Endothelial cell of umbilical vein (primary cell): Measurements from ENCODE around the gene CTDSPL. TPM values are rescaled to one million over a fixed set of nuclear protein-coding genes. Genes with fewer than 3 reads are reported as not detected.

Experiments
- BruUV-seq: library from RNA; stranded (reverse); fragments of 400-500 nt; replicated peaks from 2 replicates; lab custom pipeline; 2021; lab: Mats Ljungman, UMichigan
- CTCF ChIA-PET: fragments of 300-600, 350-600 bp; sonication (Branson Sonifier 250); formaldehyde crosslinking; loops from one replicate; lab custom pipeline; 2021; ENCODE audit warnings: antibody characterized with exemption, inconsistent platforms; lab: Charles Lee
- POLR2A ChIA-PET: fragments of 300-600, 350-600 bp; sonication (Branson Sonifier 250); formaldehyde crosslinking; loops from one replicate; lab custom pipeline; 2021; ENCODE audit warnings: antibody characterized with exemption, inconsistent platforms; lab: Charles Lee
- DNase-seq: peaks from one replicate; pipeline ENCODE4 v3.0.0-alpha.2; 2011; ENCODE audit warnings: low read depth, low spot score
- FAIRE-seq: peaks from 2 replicates; lab custom pipeline; 2011; peaks lifted over from hg19 to GRCh38; lab: Jason Lieb, UNC
- H2AFZ ChIP-seq: 2 replicates; pipeline ENCODE4 v1.6.0; 2012; ENCODE audit warnings: low read depth, low read length, control low read depth, inconsistent platforms
- H3K27ac ChIP-seq: 2 replicates; pipeline ENCODE4 v1.5.1; 2011; ENCODE audit warnings: low read depth, mild to moderate bottlenecking, control low read depth, low read length, moderate library complexity; ENCODE audit not compliant: insufficient read depth
- H3K27me3 ChIP-seq, 2 experiments: 2 replicates each; pipeline versions ENCODE4 v1.6.0 to v1.6.1; 2011; ENCODE audit warnings: low read length in 2 of 2, mixed read lengths in 1 of 2; ENCODE audit not compliant: control insufficient read depth in 2 of 2, insufficient read depth in 2 of 2
- H3K36me3 ChIP-seq, 2 experiments: 2 replicates in 1 of 2; 3 replicates in 1 of 2; pipeline ENCODE4 v1.5.1; 2011; ENCODE audit warnings: low read length in 2 of 2, mild to moderate bottlenecking in 1 of 2, moderate library complexity in 1 of 2; ENCODE audit not compliant: control insufficient read depth in 2 of 2, insufficient read depth in 2 of 2; ENCODE audit errors: extremely low read depth in 1 of 2
- H3K4me1 ChIP-seq: 3 replicates; pipeline ENCODE4 v1.5.1; 2011; ENCODE audit warnings: mild to moderate bottlenecking, low read length; ENCODE audit not compliant: control insufficient read depth, insufficient read depth; ENCODE audit errors: extremely low read depth
- H3K4me2 ChIP-seq: 2 replicates; pipeline ENCODE4 v1.6.1; 2011; ENCODE audit warnings: low read length, control low read depth, mixed read lengths; ENCODE audit not compliant: insufficient read depth
- H3K4me3 ChIP-seq, 3 experiments: fragments of 200-600 bp in 1 of 3; sonication (generic), shearing (Covaris generic) in 1 of 3; replicated peaks in 1 of 3; 2 replicates each; pipeline ENCODE4 v1.5.1; 2011 to 2016; ENCODE audit warnings: control low read depth in 3 of 3, low read length in 3 of 3, mild to moderate bottlenecking in 2 of 3, inconsistent platforms in 1 of 3, low read depth in 1 of 3, moderate library complexity in 1 of 3; ENCODE audit not compliant: insufficient read depth in 1 of 3
- H3K79me2 ChIP-seq: 2 replicates; pipeline ENCODE4 v1.6.0; 2012; ENCODE audit warnings: low read length, inconsistent platforms; ENCODE audit not compliant: control insufficient read depth, insufficient read depth
- H3K9ac ChIP-seq: replicated peaks from 2 replicates; pipeline ENCODE3; 2011; ENCODE audit warnings: low read length, control low read depth; ENCODE audit not compliant: insufficient read depth; ENCODE audit errors: extremely low read depth
- H3K9me1 ChIP-seq: replicated peaks from 3 replicates; pipeline ENCODE4 v1.6.0; 2011; ENCODE audit warnings: mild to moderate bottlenecking, low read length; ENCODE audit not compliant: control insufficient read depth, insufficient read depth; ENCODE audit errors: extremely low read depth
- H3K9me3 ChIP-seq: replicated peaks from 2 replicates; pipeline ENCODE4 v1.5.1; 2012; ENCODE audit warnings: low read length, inconsistent platforms; ENCODE audit not compliant: control insufficient read depth, insufficient read depth
- H4K20me1 ChIP-seq: replicated peaks from 2 replicates; pipeline ENCODE3; 2011; ENCODE audit warnings: mild to moderate bottlenecking, low read length; ENCODE audit not compliant: control insufficient read depth, insufficient read depth; ENCODE audit errors: extremely low read depth
- EZH2 ChIP-seq: IDR thresholded peaks from 2 replicates; pipeline ENCODE4 v1.6.1; 2012; ENCODE audit warnings: borderline replicate concordance, low read depth, mild to moderate bottlenecking, moderate library complexity, low read length, inconsistent platforms; ENCODE audit not compliant: severe bottlenecking
- FOS ChIP-seq: IDR thresholded peaks from 2 replicates; pipeline ENCODE4 v1.6.1; 2011; ENCODE audit warnings: mild to moderate bottlenecking, low read length, moderate library complexity, borderline replicate concordance; ENCODE audit not compliant: insufficient read depth
- GATA2 ChIP-seq: IDR thresholded peaks from 2 replicates; pipeline ENCODE4 v1.7.0; 2011; ENCODE audit warnings: low read depth, mild to moderate bottlenecking, moderate library complexity, mixed read lengths, low read length; ENCODE audit not compliant: insufficient read length, insufficient read depth
- JUN ChIP-seq: IDR thresholded peaks from 2 replicates; pipeline ENCODE4 v1.6.1; 2011; ENCODE audit warnings: borderline replicate concordance, low read depth; ENCODE audit not compliant: insufficient read length, insufficient read depth
- MYC ChIP-seq: IDR thresholded peaks from one replicate; pipeline ENCODE4 v1.6.1; 2011; ENCODE audit warnings: mild to moderate bottlenecking, low read depth, low read length
- POLR2A ChIP-seq: IDR thresholded peaks from 2 replicates; pipeline ENCODE4 v1.6.1; 2012; ENCODE audit warnings: low read depth, mild to moderate bottlenecking, control low read depth, low read length
- POLR2AphosphoS5 ChIP-seq: IDR thresholded peaks from 2 replicates; pipeline ENCODE4 v1.6.1; 2012; ENCODE audit warnings: low read depth, mild to moderate bottlenecking, control low read depth, low read length, moderate library complexity; ENCODE audit not compliant: insufficient read depth
- dilution Hi-C: fragments of 300-500 bp; cut with MboI; formaldehyde crosslinking; loops from one replicate; pipeline ENCODE4 v1.15.0; 2019; ENCODE audit warnings: low sequenced_read_pairs; ENCODE audit not compliant: extremely low pct_ligation_motif_present
- intact Hi-C: fragments of 100-400 bp; cut with micrococcal nuclease; formaldehyde crosslinking; loops from one replicate; pipeline ENCODE4 v1.10.0; 2022
- polyA plus RNA-seq, 4 experiments: library from polyadenylated mRNA; depleted of rRNA in 3 of 4; stranded (reverse) in 3 of 4; unstranded in 1 of 4; fragments of >200 nt; gene quantifications; 2 replicates each; pipeline versions ENCODE4 v1.2.1 to v1.2.3, GENCODE V29; 2011 to 2012; ENCODE audit warnings: missing spikeins in 1 of 4
- total RNA-seq: library from RNA; stranded (reverse); gene quantifications from 2 replicates; pipeline ENCODE4 v1.2.3, GENCODE V29; 2021
- TF ChIP-seq, protein P1 (sequence below), 2 donors: IDR thresholded peaks; 1 replicate in 1 of 2; 2 replicates in 1 of 2; pipeline ENCODE4 v1.5.1; 2011; ENCODE audit warnings: low read length in 2 of 2, mild to moderate bottlenecking in 2 of 2, moderate library complexity in 2 of 2, control low read depth in 1 of 2, inconsistent platforms in 1 of 2, low read depth in 1 of 2; ENCODE audit not compliant: insufficient read depth in 1 of 2; ENCODE audit errors: extremely low read depth in 1 of 2
- TF ChIP-seq, protein P2 (sequence below): IDR thresholded peaks from 2 replicates; pipeline ENCODE4 v1.6.1; 2011; ENCODE audit not compliant: insufficient read depth, insufficient read length

Gene CTDSPL
- total and polyA plus RNA-seq, 2 donors (not counting 3 experiments of a cell fraction or from before 2014, with no cell fraction given) = 30.1 to 43.2 TPM

DNA sequence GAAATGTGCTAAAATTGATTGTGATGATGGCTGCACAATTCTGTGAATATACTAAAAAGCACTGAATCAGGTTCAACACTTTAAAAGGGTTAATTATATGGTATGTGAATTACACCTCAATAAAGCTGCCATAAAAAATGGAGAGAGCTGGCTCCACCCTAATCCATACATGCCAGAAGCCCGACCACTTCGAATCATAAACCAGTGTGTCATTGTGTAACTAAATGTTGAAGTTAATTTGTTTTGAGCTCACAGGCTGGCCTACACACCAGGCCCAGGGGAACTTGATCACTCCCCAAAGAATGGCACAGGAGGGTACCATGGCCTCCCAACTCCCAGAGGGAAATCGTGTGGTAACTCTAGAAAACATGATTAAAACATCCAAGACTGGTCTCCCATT, 153.8 kb downstream of the CTDSPL start:
- Histone ChIP-seq H3K36me3 (peaks cover 0 to 7% of the 10 kb centered on the region in 2 experiments), H3K4me1 (no peaks in the 10 kb centered on the region), H3K27ac (no peak overlapping the region), H4K20me1 (no peaks in the 10 kb centered on the region), H3K4me2 (no peak overlapping the region), H2AFZ (no peak overlapping the region), H3K9me3 (no peaks in the 10 kb centered on the region), H3K9me1 (no peaks in the 10 kb centered on the region), H3K27me3 (no peaks in the 10 kb centered on the region), H3K4me3 (no peak overlapping the region), H3K9ac (no peak overlapping the region), H3K79me2 (no peaks in the 10 kb centered on the region)
- intact Hi-C loops (no loop called here), dilution Hi-C loops (no loop called here)
- no peak for TF ChIP-seq FOS
- TF ChIP-seq POLR2AphosphoS5 = no peak
- CTCF ChIA-PET = interaction anchor here (0.6 kb wide), 1 partner anchor 8 kb away, joined by 3 read pairs; no protein-coding TSS in a partner anchor
- no TSS peak for BruUV-seq
- DNase-seq (no peak), FAIRE-seq (no peak)
- POLR2A ChIA-PET = no interaction called here

DNA sequence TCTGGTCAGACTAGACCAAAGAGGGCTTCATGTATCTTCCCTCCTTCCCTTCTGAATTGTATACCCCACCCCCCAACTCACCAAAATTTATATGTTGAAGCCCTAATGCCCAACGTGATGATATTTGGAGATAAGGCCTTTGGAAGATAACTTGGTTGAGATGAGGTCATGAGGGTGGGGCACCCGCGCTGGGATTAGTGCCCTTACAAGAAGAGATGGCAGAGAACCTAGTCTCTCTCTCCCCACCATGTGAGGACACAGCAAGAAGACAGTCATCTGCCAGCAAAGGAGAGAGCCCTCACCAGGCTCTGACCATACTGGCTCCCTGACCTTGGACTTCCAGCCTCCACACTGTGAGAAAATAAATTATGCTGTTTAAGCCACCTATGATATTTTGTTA, 154.3 kb downstream of the CTDSPL start:
- Histone ChIP-seq H3K9me1 (no peaks in the 10 kb centered on the region), H3K4me1 (no peaks in the 10 kb centered on the region), H3K36me3 (peaks cover 0 to 7% of the 10 kb centered on the region in 2 experiments), H2AFZ (no peak overlapping the region), H4K20me1 (no peaks in the 10 kb centered on the region), H3K79me2 (no peaks in the 10 kb centered on the region), H3K4me3 (no peak overlapping the region), H3K27ac (no peak overlapping the region), H3K4me2 (no peak overlapping the region), H3K9ac (no peak overlapping the region), H3K27me3 (no peaks in the 10 kb centered on the region), H3K9me3 (no peaks in the 10 kb centered on the region)
- BruUV-seq = no TSS peak
- dilution Hi-C loops (no loop called here), intact Hi-C loops (no loop called here)
- TF ChIP-seq, protein P1, sequence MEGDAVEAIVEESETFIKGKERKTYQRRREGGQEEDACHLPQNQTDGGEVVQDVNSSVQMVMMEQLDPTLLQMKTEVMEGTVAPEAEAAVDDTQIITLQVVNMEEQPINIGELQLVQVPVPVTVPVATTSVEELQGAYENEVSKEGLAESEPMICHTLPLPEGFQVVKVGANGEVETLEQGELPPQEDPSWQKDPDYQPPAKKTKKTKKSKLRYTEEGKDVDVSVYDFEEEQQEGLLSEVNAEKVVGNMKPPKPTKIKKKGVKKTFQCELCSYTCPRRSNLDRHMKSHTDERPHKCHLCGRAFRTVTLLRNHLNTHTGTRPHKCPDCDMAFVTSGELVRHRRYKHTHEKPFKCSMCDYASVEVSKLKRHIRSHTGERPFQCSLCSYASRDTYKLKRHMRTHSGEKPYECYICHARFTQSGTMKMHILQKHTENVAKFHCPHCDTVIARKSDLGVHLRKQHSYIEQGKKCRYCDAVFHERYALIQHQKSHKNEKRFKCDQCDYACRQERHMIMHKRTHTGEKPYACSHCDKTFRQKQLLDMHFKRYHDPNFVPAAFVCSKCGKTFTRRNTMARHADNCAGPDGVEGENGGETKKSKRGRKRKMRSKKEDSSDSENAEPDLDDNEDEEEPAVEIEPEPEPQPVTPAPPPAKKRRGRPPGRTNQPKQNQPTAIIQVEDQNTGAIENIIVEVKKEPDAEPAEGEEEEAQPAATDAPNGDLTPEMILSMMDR (IDR thresholded peaks at IDR 0.05; ENCODE audit: extremely low read depth in 1 of 2, insufficient read depth in 1 of 2, low read depth in 1 of 2, low read length in 2 of 2) = no peak
- TF ChIP-seq JUN = no peak
- TF ChIP-seq, protein P2, sequence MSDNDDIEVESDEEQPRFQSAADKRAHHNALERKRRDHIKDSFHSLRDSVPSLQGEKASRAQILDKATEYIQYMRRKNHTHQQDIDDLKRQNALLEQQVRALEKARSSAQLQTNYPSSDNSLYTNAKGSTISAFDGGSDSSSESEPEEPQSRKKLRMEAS = no peak
- TF ChIP-seq MYC = no peak
- no peak for TF ChIP-seq POLR2A
- TF ChIP-seq GATA2 = no peak
- TF ChIP-seq FOS = no peak
- TF ChIP-seq POLR2AphosphoS5 = no peak
- TF ChIP-seq EZH2 = no peak
- no peak for DNase-seq
- no peak for FAIRE-seq
- ChIA-PET CTCF (interaction anchor here (0.6 kb wide), 1 partner anchor 8 kb away, joined by 3 read pairs; no protein-coding TSS in a partner anchor), POLR2A (no interaction called here)
